NT2/D1 (cell line): ENCODE results near the gene MANSC1.
"Not testable (repeated sequence)": the region's sequence is repeated elsewhere in the genome, so short reads cannot be mapped to it uniquely, and the experiment has no call there.

ENCODE experiments used
- SUZ12 ChIP-seq: IDR thresholded peaks from 2 replicates; pipeline ENCODE4 v1.6.1; 2011; ENCODE audit not compliant: insufficient read length, insufficient read depth; ENCODE audit errors: extremely low read depth
- YY1 ChIP-seq: IDR thresholded peaks from 2 replicates; pipeline ENCODE4 v1.6.1; 2011; ENCODE audit not compliant: insufficient read length, insufficient read depth
- ZNF274 ChIP-seq: IDR thresholded peaks from 2 replicates; pipeline ENCODE4 v1.6.1; 2011; ENCODE audit warnings: mild to moderate bottlenecking, low read depth, low read length

- TF ChIP-seq YY1, ZNF274, SUZ12: not testable (repeated sequence)
Measured at GRCh38 chr12:12310695-12311094, 39.3 kb downstream of the MANSC1 start.
